GM12878 (cell line): ENCODE results near the gene DUS3L. TPM values are rescaled to one million over a fixed set of nuclear protein-coding genes. Genes with fewer than 3 reads are reported as not detected.

Source experiments
- ATAC-seq: fragments of 200-7000 bp; cut with Tn5 transposase; 3 replicates; pipeline ENCODE4 v1.9.1; 2020; ENCODE audit warnings: mild to moderate bottlenecking, moderate library complexity
- BruUV-seq: library from RNA; stranded (reverse); fragments of 400-500 nt; replicated peaks from 2 replicates; lab custom pipeline; 2021; lab: Mats Ljungman, UMichigan
- CTCF ChIA-PET: fragments of 300-600 bp; sonication (Branson Sonifier 250); formaldehyde crosslinking; extraction: SDS; loops from one replicate; lab custom pipeline; 2021; ENCODE audit warnings: inconsistent platforms; lab: Yijun Ruan, JAX
- POLR2A ChIA-PET: fragments of 350-600 bp; formaldehyde crosslinking; extraction: SDS; loops from one replicate; lab custom pipeline; 2021; ENCODE audit warnings: inconsistent platforms; lab: Charles Lee
- RAD21 ChIA-PET: fragments of 300-600 bp; sonication (Branson Sonifier 250); formaldehyde crosslinking; loops from one replicate; lab custom pipeline; 2023; ENCODE audit warnings: antibody characterized with exemption; ENCODE audit not compliant: unreplicated experiment; lab: Charles Lee
- SMC1A ChIA-PET: fragments of 300-600 bp; sonication (Branson Sonifier 250); formaldehyde crosslinking; loops from one replicate; lab custom pipeline; 2023; ENCODE audit not compliant: unreplicated experiment, uncharacterized antibody; lab: Charles Lee
- DNase-seq: peaks from one replicate; pipeline ENCODE4 v3.0.0-alpha.2; 2011; ENCODE audit warnings: low read depth, low spot score
- FAIRE-seq: peaks from 3 replicates; lab custom pipeline; 2011; peaks lifted over from hg19 to GRCh38; lab: Jason Lieb, UNC
- H2AFZ ChIP-seq: 2 replicates; pipeline ENCODE4 v1.6.0; 2011; ENCODE audit warnings: low read depth, low read length, control low read depth; ENCODE audit not compliant: control insufficient read depth
- H3K27ac ChIP-seq: 2 replicates; pipeline ENCODE4 v1.5.1; 2011; ENCODE audit warnings: control low read depth; ENCODE audit not compliant: control insufficient read depth, insufficient read depth
- H3K27me3 ChIP-seq, 2 experiments: replicated peaks in 1 of 2; 2 replicates each; pipeline versions ENCODE4 v1.6.0 to v1.6.1; 2011; ENCODE audit warnings: low read length in 1 of 2; ENCODE audit not compliant: control insufficient read depth in 2 of 2, insufficient read depth in 2 of 2
- H3K36me3 ChIP-seq, 2 experiments: 2 replicates each; pipeline ENCODE4 v1.5.1; 2011; ENCODE audit warnings: low read length in 1 of 2; ENCODE audit not compliant: control insufficient read depth in 2 of 2, insufficient read depth in 2 of 2
- H3K4me1 ChIP-seq: 2 replicates; pipeline ENCODE4 v1.6.1; 2011; ENCODE audit warnings: mild to moderate bottlenecking, low read length, moderate library complexity, mixed read lengths; ENCODE audit not compliant: control insufficient read depth, insufficient read depth
- H3K4me2 ChIP-seq: 2 replicates; pipeline ENCODE4 v1.6.0; 2011; ENCODE audit warnings: control low read depth; ENCODE audit not compliant: control insufficient read depth, insufficient read depth
- H3K4me3 ChIP-seq: fragments of 200-600 bp; sonication (generic); 2 replicates; pipeline ENCODE4 v1.5.1; 2016
- H3K79me2 ChIP-seq: 2 replicates; pipeline ENCODE4 v1.6.0; 2011; ENCODE audit warnings: low read length; ENCODE audit not compliant: control insufficient read depth, insufficient read depth
- H3K9ac ChIP-seq: 2 replicates; pipeline ENCODE4 v1.8.0; 2011; ENCODE audit warnings: low read length, control low read depth, mixed read lengths; ENCODE audit not compliant: control insufficient read depth, insufficient read depth
- H3K9me3 ChIP-seq: replicated peaks from 3 replicates; pipeline ENCODE4 v1.5.1; 2011; ENCODE audit warnings: mild to moderate bottlenecking, low read length; ENCODE audit not compliant: control insufficient read depth, insufficient read depth
- H4K20me1 ChIP-seq: 2 replicates; pipeline ENCODE4 v1.6.0; 2011; ENCODE audit not compliant: control insufficient read depth, insufficient read depth
- BACH1 ChIP-seq: fragments of 450-650 bp; IDR thresholded peaks from 2 replicates; pipeline ENCODE4 v1.6.1; 2017; ENCODE audit warnings: mild to moderate bottlenecking, borderline replicate concordance
- BHLHE40 ChIP-seq, 2 experiments: fragments of 450-650 bp in 1 of 2; IDR thresholded peaks; 2 replicates each; pipeline ENCODE4 v1.6.1; 2011 to 2017; ENCODE audit warnings: low read depth in 2 of 2, borderline replicate concordance in 1 of 2, improper control_type of control experiment in 1 of 2, low read length in 1 of 2, mild to moderate bottlenecking in 1 of 2
- GATAD2B ChIP-seq: fragments of 450-650 bp; conservative IDR thresholded peaks from 2 replicates; pipeline ENCODE4 v1.6.1; 2017; ENCODE audit warnings: low read depth, mild to moderate bottlenecking, moderate library complexity
- KDM1A ChIP-seq: fragments of 200-600 bp; sonication (generic); IDR thresholded peaks from 2 replicates; pipeline ENCODE4 v1.6.1; 2016; ENCODE audit warnings: borderline replicate concordance
- NFYA ChIP-seq: IDR thresholded peaks from 2 replicates; pipeline ENCODE4 v1.6.1; 2011; ENCODE audit warnings: low read depth, mild to moderate bottlenecking, low read length, improper control_type of control experiment, borderline replicate concordance
- POLR2A ChIP-seq: IDR thresholded peaks from 2 replicates; pipeline ENCODE4 v1.6.1; 2011; ENCODE audit warnings: low read depth, mild to moderate bottlenecking, low read length
- PRDM15 ChIP-seq: fragments of 450-650 bp; formaldehyde crosslinking; IDR thresholded peaks from 2 replicates; pipeline ENCODE4 v1.4.0; 2020; ENCODE audit warnings: mild to moderate bottlenecking, moderate library complexity
- RUNX3 ChIP-seq: IDR thresholded peaks from 2 replicates; pipeline ENCODE4 v1.6.1; 2012; ENCODE audit warnings: low read length, inconsistent platforms
- SRF ChIP-seq, 2 experiments: IDR thresholded peaks; 2 replicates each; pipeline ENCODE4 v1.6.1; 2011; ENCODE audit warnings: low read depth in 2 of 2, low read length in 2 of 2, mild to moderate bottlenecking in 1 of 2, moderate library complexity in 1 of 2
- SUPT20H ChIP-seq: IDR thresholded peaks from 2 replicates; pipeline ENCODE4 v1.6.1; 2011; ENCODE audit warnings: low read depth, mild to moderate bottlenecking, low read length, moderate library complexity, borderline replicate concordance; ENCODE audit not compliant: control insufficient read depth
- TCF7 ChIP-seq: IDR thresholded peaks from 2 replicates; pipeline ENCODE4 v1.6.1; 2014; ENCODE audit warnings: antibody characterized with exemption, borderline replicate concordance
- ZNF622 ChIP-seq: fragments of 450-650 bp; IDR thresholded peaks from 2 replicates; pipeline ENCODE4 v1.6.1; 2017; ENCODE audit warnings: mild to moderate bottlenecking, inconsistent platforms
- in situ Hi-C: fragments of 300-500 bp; cut with MboI; formaldehyde crosslinking; loops from 9 replicates; pipeline ENCODE4 v1.14.3; 2018; ENCODE audit warnings: mixed read lengths
- intact Hi-C: fragments of 100-400 bp; cut with micrococcal nuclease; formaldehyde crosslinking; loops from one replicate; pipeline ENCODE4 v1.14.2; 2022; ENCODE audit not compliant: unreplicated experiment
- polyA plus RNA-seq, 11 experiments: library from polyadenylated mRNA; depleted of rRNA in 4 of 11; unstranded in 6 of 11; stranded (reverse) in 5 of 11; fragments of >200 nt; fragmentation: Nextera tagmentation in 4 of 11; fragmentation: Illumina TruSeq in 1 of 11; extraction: Ambion mirVana in 4 of 11; extraction: Trizol in 1 of 11; gene quantifications; 1 replicate in 1 of 11; 2 replicates in 10 of 11; pipeline versions ENCODE4 v1.2.1 to v1.2.3, GENCODE V29; 2011 to 2016; ENCODE audit warnings: inconsistent platforms in 2 of 11, missing spikeins in 2 of 11, low read depth in 1 of 11
- total RNA-seq, 4 experiments: library from RNA; depleted of rRNA in 3 of 4; stranded (reverse); fragments of >200 nt in 3 of 4; fragmentation: Illumina TruSeq in 1 of 4; extraction: Trizol in 1 of 4; gene quantifications; 2 replicates each; pipeline versions ENCODE4 v1.2.1 to v1.2.3, GENCODE V29; 2013 to 2021

The DUS3L gene
- total and polyA plus RNA-seq, 10 of the 15 experiments (the other 5 are each of a cell fraction or from before 2014, with no cell fraction given): 0.64 to 47.6 (median 31.1) TPM

GRCh38 chr19:5743630-5744029, 47.3 kb downstream of the DUS3L start:
- Histone ChIP-seq H3K4me3 (no peak overlapping the region), H3K4me1 (no peaks in the 10 kb centered on the region), H3K27ac (no peak overlapping the region), H4K20me1 (no peaks in the 10 kb centered on the region), H2AFZ (no peak overlapping the region), H3K79me2 (no peaks in the 10 kb centered on the region), H3K27me3 (no peaks in the 10 kb centered on the region), H3K4me2 (no peak overlapping the region), H3K9me3 (no peaks in the 10 kb centered on the region), H3K36me3 (no peaks in the 10 kb centered on the region), H3K9ac (no peak overlapping the region)
- TF ChIP-seq KDM1A (no peak), TCF7 (no peak), SRF (IDR thresholded peaks at IDR 0.05; ENCODE audit: low read depth in 2 of 2, low read length in 2 of 2) (no peak), BACH1 (no peak), POLR2A (no peak), PRDM15 (CRISPR knock-in tag) (no peak), SUPT20H (no peak), BHLHE40 (IDR thresholded peaks at IDR 0.05; ENCODE audit: borderline replicate concordance in 1 of 2, low read depth in 2 of 2, low read length in 1 of 2) (no peak), NFYA (no peak), ZNF622 (no peak), RUNX3 (no peak), GATAD2B (no peak)
- SMC1A ChIA-PET: no interaction called here
- no peak for FAIRE-seq
- intact Hi-C loops: no loop called here
- no peak for ATAC-seq
- CTCF ChIA-PET: no interaction called here
- DNase-seq: no peak
- in situ Hi-C loops: no loop called here
- POLR2A ChIA-PET: no interaction called here
- RAD21 ChIA-PET: no interaction called here
- BruUV-seq: no TSS peak
